Activated CD8-positive, alpha-beta memory T cell treated with anti-CD3 and anti-CD28 coated beads for 4 hours (primary cell): ENCODE data around the gene ACRV1.

ENCODE experiments used
- DNase-seq, 2 donors: peaks; one replicate each; pipeline ENCODE4 v3.0.0-alpha.2; 2020; ENCODE audit warnings: low read depth in 2 of 2

ACRV1 gene

DNA sequence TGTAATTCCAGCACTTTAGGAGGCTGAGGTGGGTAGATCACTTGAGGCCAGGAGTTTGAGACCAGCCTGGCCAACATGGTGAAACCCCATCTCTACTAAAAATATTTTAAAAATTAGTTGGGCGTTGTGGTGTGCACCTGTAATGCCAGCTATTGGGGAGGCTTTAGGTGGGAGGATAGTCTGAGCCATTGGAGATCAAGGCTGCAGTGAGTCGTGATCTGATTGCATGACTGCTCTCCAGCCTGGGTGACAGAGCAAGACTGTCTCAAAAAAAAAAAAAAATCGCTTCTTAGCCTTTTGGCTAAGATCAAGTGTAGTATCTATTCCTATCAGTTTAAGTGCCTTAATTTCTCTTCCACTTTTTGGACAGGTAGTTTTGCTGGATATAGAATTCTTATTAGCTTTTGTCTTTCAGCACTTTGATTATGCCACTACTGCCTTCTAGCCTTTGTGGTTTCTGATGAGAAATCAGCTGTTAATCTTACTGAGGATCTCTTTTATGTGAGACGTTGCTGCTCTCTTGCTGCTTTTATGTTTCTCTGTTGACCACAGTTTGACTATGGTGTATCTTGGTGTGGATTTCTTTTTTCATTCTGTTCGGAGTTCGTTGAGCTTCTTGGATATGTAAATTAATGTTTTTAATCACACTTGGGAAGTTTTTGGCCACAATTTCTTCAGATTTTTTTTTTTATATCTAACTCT is 31.0 kb downstream of the ACRV1 start:
- no peak for DNase-seq

DNA sequence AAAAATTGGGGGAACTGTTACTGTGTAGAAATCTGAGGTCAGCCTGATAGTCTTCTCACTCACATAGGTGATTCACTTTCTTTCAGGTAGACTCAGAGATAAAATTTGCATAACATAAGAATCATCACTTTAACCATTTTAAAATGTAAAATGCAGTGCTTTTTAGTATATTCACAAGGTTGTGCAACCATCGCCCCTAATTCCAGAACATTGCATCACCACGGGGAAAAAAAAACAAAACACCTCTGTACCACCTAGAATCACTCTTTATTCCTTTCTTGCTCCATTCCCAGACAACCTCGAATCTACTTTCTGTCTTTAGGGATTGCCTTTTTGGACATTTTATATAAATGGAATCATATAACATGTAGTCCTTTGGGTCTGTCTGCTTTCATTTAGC is 34.8 kb downstream of the ACRV1 start:
- no peak for DNase-seq

DNA sequence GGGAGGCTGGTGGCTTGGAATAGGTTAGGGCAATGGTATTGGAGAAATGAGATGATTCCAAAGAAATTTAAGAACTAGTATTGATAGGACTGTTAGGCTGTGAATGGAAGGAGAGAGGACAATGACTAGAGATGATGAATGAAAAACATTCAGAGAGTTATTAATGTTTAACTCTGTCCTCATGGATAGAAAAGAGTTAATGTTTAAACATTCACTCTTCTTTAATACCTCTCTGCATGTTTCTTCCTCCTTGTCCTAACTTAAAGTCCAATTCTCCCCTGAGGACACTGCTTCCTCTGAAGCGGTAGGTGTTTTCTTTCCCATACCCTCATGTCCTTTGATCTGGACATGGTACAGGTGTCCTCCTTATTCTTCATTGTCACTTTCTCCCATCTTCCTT is 42.3 kb downstream of the ACRV1 start:
- no peak for DNase-seq

DNA sequence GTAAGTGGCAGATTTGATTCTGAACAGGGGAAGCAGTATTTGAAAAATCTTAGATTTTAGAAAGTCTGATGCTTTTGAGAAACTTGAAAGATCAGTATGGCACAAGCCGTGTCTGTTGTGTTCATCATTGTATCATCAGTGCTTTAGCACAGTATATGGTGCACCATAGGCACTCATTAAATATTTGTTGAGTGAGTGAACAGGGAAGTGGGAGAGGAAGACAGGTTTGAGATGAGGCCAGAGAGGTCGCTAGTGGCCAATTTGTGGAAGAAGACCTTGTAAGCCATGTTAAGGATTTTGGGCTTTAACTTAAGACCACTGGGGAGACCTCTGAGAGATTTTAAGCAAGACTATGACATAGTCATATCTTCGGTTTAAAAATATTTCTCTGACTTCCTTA is 42.8 kb downstream of the ACRV1 start:
- DNase-seq, result no peak

DNA sequence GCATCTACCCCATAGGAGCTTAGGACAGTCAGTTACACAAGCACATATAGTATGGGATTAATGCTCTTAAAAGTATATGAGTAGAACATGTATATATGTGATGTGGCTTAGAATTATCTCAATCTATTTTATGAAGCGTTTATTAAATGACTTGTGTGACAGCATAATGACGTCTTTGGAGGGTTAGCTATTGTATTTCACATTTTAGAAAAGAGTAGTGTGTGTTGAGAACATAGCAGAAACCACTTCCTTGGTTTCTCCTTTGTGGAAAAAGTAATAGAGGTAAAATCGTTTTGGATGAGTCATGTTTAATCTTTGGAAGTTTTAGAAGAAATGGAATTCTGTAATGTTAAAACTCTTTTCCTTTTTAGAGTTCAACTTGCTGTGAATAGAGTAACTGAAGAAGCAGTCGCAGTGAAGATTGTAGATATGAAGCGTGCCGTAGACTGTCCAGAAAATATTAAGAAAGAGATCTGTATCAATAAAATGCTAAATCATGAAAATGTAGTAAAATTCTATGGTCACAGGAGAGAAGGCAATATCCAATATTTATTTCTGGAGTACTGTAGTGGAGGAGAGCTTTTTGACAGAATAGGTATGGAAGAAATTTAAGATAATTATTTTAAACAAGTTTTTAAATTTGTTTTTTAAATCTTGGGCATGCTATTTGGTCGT is 53.3 kb downstream of the ACRV1 start:
- DNase-seq, result no peak

DNA sequence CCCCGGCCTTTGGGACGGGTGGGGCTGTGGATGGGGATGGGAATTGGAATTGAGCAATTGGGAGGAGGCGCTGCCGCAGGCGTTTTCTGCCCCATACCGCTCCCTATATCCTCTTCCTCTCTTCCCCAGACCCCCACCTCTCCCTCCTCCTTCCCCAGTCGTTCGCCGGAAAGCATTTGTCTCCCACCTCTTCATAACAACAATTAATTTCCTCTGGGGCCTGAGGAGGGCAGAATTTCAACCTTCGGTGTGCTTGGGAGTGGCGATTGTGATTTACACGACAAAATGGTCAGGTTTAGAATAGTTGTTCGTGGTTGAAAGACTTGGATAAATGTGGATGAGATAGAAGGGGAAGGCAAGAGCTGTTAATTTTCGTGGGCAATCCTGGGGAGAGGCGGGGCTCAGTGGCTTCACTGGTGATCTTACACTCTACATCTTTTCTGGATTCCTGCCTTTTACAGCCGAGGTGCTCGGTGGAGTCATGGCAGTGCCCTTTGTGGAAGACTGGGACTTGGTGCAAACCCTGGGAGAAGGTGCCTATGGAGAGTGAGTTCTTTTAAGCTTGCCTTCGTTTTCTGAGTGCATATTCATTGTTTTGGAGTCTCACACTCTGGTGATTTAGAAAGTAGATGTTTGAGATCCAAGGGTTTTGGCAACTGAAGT is 54.2 kb downstream of the ACRV1 start:
- no peak for DNase-seq

DNA sequence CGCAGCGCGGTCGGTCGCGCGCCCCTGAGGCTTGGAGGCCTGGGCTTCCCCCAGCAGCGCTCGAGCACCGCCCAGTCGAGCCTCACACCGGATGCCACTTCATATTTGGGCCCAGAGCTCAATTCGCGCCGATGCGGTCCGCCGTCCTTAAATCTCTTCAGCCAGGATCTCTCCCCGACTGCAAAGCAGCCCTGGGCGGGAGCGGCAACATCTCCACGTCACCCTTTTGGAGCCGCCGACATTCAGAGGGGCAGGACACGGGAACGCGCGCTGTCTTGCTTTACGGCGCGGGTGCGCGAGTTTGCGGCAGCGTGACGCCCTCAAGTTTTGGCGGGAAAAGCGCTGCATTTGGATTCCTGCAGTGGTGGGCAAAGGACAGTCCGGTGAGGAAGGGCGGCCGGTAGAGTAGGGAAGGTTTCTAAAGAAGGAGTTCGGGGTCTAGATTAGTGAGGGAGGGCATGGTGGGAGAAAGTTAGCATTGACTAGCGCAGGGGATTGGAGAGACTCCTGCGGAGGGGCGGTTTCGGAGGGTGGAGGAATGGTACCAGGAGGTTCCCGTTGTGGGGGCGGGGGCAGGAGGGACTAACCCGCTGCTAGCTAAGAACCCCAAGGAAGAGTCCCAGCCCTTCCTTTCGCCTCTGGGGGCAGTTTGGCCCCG is 54.9 kb downstream of the ACRV1 start:
- peak; percentile 70 to 76 for DNase-seq

DNA sequence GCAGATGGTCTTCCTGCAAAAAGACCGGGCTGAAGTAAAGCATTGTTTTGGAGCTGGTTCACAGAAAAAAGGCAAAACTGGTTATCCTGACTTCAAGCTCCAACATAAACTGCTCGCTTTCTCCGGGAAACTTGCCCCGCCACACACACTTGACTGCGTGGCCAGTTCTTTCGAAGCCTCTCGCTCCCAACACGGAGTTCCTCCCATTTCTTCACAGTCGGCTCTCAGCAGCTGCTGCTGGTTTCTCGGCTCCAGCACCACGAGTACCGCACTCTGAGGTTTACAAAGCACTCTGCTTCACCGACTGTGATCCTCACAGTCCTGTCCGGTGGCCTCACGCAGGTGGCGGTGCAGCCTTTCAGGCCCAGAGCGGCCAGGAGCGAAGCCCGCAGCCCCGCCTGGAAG is 55.4 kb downstream of the ACRV1 start:
- no peak for DNase-seq

DNA sequence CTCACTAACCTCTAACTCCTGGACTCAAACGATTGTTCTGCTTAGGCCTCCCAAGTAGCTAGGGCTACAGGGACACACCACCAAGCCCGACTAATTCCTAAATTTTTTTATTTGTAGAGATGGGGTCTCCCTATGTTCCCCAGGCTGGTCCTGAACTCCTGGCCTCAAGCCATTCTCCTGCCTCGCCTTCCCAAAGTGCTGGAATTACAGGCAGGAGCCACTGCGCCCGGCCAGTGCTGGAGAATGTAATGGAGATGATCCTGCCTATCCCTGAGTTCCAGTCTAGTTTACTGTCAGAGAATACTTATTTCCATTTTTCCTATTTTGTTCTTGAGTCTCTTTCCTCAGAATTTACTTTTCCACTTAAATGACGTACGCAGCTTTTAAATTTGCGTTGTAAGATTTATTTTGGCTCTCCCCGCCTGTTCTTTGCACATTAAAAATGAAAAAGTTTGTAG is 55.9 kb downstream of the ACRV1 start, which contains the start of gene CHEK1:
TSS of gene CHEK1 (plus strand) at position 408 of the 458 bp plus-strand sequence. CDS start 1,606 bp downstream, outside the sequence.
- no peak for DNase-seq

DNA sequence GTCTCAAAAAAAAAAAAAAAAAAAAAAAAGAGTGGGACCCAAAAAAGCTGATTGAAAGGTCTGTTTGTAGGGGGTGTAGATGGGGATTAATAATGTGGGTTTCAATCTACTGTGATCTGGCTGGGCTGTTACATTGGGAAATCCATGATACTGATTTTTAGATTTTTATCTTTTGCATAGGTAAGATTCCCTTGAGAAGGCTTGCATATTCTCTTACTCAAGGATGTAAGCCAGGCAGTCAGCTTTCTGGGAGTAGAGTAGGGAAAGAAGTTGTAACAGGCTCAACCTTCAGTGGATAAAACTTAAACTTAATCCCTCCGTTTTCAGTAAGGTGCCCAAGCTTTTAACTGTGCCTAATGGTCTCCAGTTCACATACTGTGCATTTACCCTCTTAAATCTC is 57.6 kb downstream of the ACRV1 start:
- no peak for DNase-seq

DNA sequence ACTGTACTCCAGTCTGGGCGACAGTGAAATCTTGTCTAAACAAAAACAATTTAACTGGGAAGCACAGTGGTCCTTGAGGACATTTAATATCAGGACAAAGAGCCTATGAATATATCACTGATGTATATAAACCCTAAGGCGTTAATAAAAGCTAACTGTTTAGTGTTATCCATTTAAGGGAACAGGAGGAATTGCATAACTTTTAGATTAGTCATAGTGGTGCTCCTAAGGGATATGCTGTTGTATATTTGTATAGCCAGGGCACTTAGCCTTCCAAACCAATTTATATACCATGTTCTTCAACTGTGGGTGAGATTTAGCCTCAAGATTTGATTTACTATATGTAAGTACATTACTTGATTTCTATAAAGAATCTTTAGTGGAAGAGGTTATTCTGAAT is 58.7 kb downstream of the ACRV1 start:
- DNase-seq, result no peak
